CD4-positive, alpha-beta T cell treated with Interleukin-10 for 1 hour (primary cell): ENCODE data around the gene BBS1.
"Not testable (repeated sequence)": the region's sequence is repeated elsewhere in the genome, so short reads cannot be mapped to it uniquely, and the experiment has no call there.

ENCODE experiments used
- DNase-seq: peaks from one replicate; pipeline ENCODE4 v3.0.0-alpha.2; 2020

BBS1 gene

DNA sequence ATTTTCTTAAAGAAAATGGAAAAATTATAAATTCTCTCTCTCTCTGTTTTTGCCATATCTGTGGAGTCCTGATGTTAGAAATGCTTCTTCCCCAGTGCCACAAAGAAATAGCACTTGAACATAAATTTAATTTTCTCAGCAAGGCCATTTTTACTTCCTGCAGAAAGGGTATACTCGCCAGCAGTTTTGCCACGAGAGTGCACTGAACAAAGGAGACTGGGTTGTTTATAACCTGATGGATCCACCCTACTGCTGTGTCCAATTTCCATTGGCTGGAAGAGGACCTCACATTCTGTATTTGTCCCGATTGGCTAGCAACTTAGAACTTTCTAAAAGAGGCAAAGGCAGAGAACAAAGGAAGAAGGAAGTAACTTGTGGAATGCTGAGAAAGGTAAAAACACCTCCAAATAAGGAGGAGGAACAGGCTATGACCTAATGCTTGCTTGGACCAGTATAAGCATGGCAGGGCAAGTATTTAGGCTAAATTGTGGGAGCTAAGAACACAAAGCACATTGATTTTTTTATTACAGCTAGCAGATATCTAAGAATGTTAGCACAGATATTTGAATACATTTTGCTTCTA is 72.2 kb downstream of the BBS1 start:
- DNase-seq: not testable (repeated sequence)
